ENCODE measurements around the gene PRTN3.
"Not testable (repeated sequence)": the region's sequence is repeated elsewhere in the genome, so short reads cannot be mapped to it uniquely, and the experiment has no call there.

The PRTN3 gene

DNA sequence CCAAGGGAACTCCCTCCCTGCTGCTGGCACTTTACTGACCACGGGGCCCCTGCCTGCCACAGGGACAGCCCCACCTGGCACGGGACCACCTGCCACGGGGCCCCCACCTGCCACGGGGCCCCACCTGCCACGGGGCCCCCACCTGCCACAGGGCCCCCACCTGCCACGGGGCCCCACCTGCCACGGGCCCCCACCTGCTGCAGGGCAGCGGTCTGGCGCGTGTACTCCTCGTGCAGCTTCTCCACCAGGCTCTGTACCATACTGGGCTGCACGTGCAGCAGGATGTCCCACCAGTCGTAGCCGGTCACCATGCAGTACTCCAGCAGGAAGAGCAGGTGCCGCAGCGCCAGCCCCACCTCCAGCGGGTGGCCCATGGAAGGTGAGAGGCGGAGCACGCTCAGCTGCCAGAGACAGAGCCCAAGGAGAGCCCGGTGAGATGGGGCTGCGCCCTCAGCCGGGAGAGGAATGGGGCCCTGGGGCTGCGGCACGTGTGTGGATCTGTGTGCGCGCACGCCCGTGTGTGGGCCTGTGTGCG, 36.0 kb downstream of the PRTN3 start:
- no peak for TF ChIP-seq EZH2phosphoT487 (IDR thresholded peaks at IDR 0.05; ENCODE audit: borderline replicate concordance)
- TF ChIP-seq, protein P1, sequence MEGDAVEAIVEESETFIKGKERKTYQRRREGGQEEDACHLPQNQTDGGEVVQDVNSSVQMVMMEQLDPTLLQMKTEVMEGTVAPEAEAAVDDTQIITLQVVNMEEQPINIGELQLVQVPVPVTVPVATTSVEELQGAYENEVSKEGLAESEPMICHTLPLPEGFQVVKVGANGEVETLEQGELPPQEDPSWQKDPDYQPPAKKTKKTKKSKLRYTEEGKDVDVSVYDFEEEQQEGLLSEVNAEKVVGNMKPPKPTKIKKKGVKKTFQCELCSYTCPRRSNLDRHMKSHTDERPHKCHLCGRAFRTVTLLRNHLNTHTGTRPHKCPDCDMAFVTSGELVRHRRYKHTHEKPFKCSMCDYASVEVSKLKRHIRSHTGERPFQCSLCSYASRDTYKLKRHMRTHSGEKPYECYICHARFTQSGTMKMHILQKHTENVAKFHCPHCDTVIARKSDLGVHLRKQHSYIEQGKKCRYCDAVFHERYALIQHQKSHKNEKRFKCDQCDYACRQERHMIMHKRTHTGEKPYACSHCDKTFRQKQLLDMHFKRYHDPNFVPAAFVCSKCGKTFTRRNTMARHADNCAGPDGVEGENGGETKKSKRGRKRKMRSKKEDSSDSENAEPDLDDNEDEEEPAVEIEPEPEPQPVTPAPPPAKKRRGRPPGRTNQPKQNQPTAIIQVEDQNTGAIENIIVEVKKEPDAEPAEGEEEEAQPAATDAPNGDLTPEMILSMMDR (conservative IDR thresholded peaks at IDR 0.05; ENCODE audit: low read length), result no peak
- Histone ChIP-seq H3K27me3 (ENCODE audit: insufficient read depth, low read length, poor library complexity, severe bottlenecking) (no peaks in the 10 kb centered on the region), H3K4me3 (ENCODE audit: low read length, poor library complexity, severe bottlenecking) (no peak overlapping the region), H3K4me1 (ENCODE audit: insufficient read depth, low read length, poor library complexity, severe bottlenecking) (no peaks in the 10 kb centered on the region), H3K9me3 (ENCODE audit: insufficient read depth, low read depth, low read length) (no peaks in the 10 kb centered on the region), H2AFZ (ENCODE audit: low read length) (no peak overlapping the region), H3K79me2 (ENCODE audit: insufficient read depth, low read length) (no peaks in the 10 kb centered on the region), H3K36me3 (ENCODE audit: insufficient read depth, low read length) (no peaks in the 10 kb centered on the region; the same call in 1 of the 2 replicates), H3K4me2 (ENCODE audit: low read depth, low read length, poor library complexity, severe bottlenecking) (no peak overlapping the region), H3K9me2 (replicated peaks; ENCODE audit: low read depth, low read length) (no peaks in the 10 kb centered on the region), H3F3A (ENCODE audit: low read depth) (no peaks in the 10 kb centered on the region; the same call in 1 of the 2 replicates), H3K9ac (ENCODE audit: low read depth, low read length, poor library complexity, severe bottlenecking) (no peak overlapping the region), H4K20me1 (ENCODE audit: insufficient read depth, low read length, poor library complexity, severe bottlenecking) (no peaks in the 10 kb centered on the region)

DNA sequence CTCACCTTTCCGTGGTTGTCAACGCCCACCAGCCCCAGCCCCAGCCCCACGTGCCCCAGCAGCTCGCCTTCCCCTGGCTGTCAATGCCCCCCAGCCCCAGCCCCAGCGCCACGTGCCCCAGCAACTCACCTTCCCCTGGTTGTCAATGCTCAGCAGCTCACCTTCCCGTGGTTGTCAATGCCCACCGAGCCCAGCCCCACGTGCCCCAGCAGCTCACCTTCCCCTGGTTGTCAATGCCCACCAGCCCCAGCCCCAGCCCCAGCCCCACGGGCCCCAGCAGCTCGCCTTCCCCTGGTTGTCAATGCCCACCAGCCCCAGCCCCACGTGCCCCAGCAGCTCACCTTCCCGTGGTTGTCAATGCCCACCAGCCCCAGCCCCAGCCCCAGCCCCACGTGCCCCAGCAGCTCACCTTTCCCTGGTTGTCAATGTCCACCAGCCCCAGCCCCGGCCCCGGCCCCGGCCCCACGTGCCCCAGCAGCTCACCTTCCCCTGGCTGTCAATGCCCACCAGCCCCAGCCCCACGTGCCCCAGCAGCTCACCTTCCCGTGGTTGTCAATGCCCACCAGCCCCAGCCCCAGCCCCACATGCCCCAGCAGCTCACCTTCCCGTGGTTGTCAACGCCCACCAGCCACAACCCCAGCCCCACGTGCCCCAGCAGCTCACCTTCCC, 37.3 kb downstream of the PRTN3 start:
- H3K9ac ChIP-seq (ENCODE audit: low read depth, low read length, poor library complexity, severe bottlenecking); H3K36me3 ChIP-seq (ENCODE audit: insufficient read depth, low read length); H3K4me3 ChIP-seq (ENCODE audit: low read length, poor library complexity, severe bottlenecking): not testable (repeated sequence)

DNA sequence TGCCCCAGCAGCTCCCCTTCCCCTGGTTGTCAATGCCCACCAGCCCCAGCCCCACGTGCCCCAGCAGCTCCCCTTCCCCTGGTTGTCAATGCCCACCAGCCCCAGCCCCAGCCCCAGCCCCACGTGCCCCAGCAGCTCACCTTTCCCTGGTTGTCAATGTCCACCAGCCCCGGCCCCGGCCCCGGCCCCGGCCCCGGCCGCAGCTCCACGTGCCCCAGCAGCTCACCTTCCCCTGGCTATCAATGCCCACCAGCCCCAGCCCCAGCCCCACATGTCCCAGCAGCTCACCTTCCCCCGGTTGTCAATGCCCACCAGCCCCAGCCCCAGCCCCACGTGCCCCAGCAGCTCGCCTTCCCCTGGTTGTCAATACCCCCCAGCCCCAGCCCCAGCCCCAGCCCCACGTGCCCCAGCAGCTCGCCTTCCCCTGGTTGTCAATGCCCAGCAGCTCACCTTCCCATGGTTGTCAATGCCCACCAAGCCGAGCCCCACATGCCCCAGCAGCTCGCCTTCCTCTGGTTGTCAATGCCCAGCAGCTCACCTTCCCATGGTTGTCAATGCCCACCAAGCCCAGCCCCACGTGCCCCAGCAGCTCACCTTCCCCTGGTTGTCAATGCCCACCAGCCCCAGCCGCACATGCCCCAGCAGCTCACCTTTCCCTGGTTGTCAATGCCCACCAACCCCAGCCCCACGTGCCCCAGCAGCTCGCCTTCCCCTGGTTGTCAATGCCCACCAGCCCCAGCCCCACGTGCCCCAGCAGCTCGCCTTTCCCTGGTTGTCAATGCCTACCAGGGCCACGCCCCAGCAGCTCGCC, 38.2 kb downstream of the PRTN3 start:
- not testable (repeated sequence) for H3K4me3 ChIP-seq (ENCODE audit: low read length, poor library complexity, severe bottlenecking); H3K4me1 ChIP-seq (ENCODE audit: insufficient read depth, low read length, poor library complexity, severe bottlenecking); H3F3A ChIP-seq (ENCODE audit: low read depth); H3K9ac ChIP-seq (ENCODE audit: low read depth, low read length, poor library complexity, severe bottlenecking); H3K79me2 ChIP-seq (ENCODE audit: insufficient read depth, low read length); H3K4me2 ChIP-seq (ENCODE audit: low read depth, low read length, poor library complexity, severe bottlenecking); H3K36me3 ChIP-seq (ENCODE audit: insufficient read depth, low read length); H4K20me1 ChIP-seq (ENCODE audit: insufficient read depth, low read length, poor library complexity, severe bottlenecking); H2AFZ ChIP-seq (ENCODE audit: low read length); H3K27me3 ChIP-seq (ENCODE audit: insufficient read depth, low read length, poor library complexity, severe bottlenecking); H3K9me2 ChIP-seq (replicated peaks; ENCODE audit: low read depth, low read length); H3K9me3 ChIP-seq (ENCODE audit: insufficient read depth, low read depth, low read length)

More for the DNA sequence above, 37.3 kb downstream of the PRTN3 start:
- H4K20me1 ChIP-seq (ENCODE audit: insufficient read depth, low read length, poor library complexity, severe bottlenecking); H3F3A ChIP-seq (ENCODE audit: low read depth); H3K9me2 ChIP-seq (replicated peaks; ENCODE audit: low read depth, low read length); H3K27me3 ChIP-seq (ENCODE audit: insufficient read depth, low read length, poor library complexity, severe bottlenecking); H3K9me3 ChIP-seq (ENCODE audit: insufficient read depth, low read depth, low read length); H3K4me2 ChIP-seq (ENCODE audit: low read depth, low read length, poor library complexity, severe bottlenecking); H3K79me2 ChIP-seq (ENCODE audit: insufficient read depth, low read length); H3K4me1 ChIP-seq (ENCODE audit: insufficient read depth, low read length, poor library complexity, severe bottlenecking); H2AFZ ChIP-seq (ENCODE audit: low read length): not testable (repeated sequence)

DNA sequence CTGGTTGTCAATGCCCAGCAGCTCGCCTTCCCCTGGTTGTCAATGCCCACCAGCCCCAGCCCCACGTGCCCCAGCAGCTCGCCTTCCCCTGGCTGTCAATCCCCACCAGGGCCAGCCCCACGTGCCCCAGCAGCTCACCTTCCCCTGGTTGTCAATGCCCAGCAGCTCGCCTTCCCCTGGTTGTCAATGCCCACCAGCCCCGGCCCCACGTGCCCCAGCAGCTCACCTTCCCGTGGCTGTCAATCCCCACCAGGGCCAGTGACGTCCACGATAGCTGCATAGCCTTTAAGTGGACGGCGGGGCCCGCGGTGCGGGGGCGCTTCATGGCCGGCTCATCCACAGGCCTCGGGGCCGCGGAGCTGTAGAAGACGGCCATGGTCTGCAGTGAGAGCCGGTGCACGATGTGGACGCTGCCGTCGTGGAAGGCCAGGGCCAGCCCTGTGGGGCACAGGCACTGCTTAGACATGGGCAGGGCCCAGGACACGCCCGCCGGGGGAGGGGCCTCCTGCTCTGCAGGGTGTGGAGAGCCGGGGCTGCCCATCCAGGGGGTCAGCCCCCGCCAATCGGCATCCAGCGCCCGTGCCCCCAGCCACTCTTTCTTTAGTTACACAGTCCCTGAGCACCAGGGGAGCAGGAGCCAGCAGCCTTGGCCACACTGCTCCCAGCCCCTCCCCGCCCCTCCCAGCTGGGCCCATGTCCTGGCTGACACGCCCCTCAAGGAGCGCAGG, 39.1 kb downstream of the PRTN3 start:
- H3K4me1 ChIP-seq (ENCODE audit: insufficient read depth, low read length, poor library complexity, severe bottlenecking), result no peaks in the 10 kb centered on the region
- H3K36me3 ChIP-seq (ENCODE audit: insufficient read depth, low read length), result no peaks in the 10 kb centered on the region; the same call in 1 of the 2 replicates
- H4K20me1 ChIP-seq (ENCODE audit: insufficient read depth, low read length, poor library complexity, severe bottlenecking), result no peaks in the 10 kb centered on the region
- no peaks in the 10 kb centered on the region for H3F3A ChIP-seq (ENCODE audit: low read depth)
- H3K27me3 ChIP-seq (ENCODE audit: insufficient read depth, low read length, poor library complexity, severe bottlenecking), result no peaks in the 10 kb centered on the region
- no peak overlapping the region for H3K4me3 ChIP-seq (ENCODE audit: low read length, poor library complexity, severe bottlenecking)
- H3K9me2 ChIP-seq (replicated peaks; ENCODE audit: low read depth, low read length), result no peaks in the 10 kb centered on the region
- TF ChIP-seq, protein P1 (conservative IDR thresholded peaks at IDR 0.05; ENCODE audit: low read length), result no peak
- TF ChIP-seq EZH2phosphoT487 (IDR thresholded peaks at IDR 0.05; ENCODE audit: borderline replicate concordance), result no peak
- no peak overlapping the region for H2AFZ ChIP-seq (ENCODE audit: low read length)
- no peaks in the 10 kb centered on the region for H3K79me2 ChIP-seq (ENCODE audit: insufficient read depth, low read length)
- H3K4me2 ChIP-seq (ENCODE audit: low read depth, low read length, poor library complexity, severe bottlenecking), result no peak overlapping the region
- H3K9me3 ChIP-seq (ENCODE audit: insufficient read depth, low read depth, low read length), result no peaks in the 10 kb centered on the region
- H3K9ac ChIP-seq (ENCODE audit: low read depth, low read length, poor library complexity, severe bottlenecking), result no peak overlapping the region

All from Loucy (cell line).